ENCODE data around the gene CRYBB1.
"Not testable (repeated sequence)": the region's sequence is repeated elsewhere in the genome, so short reads cannot be mapped to it uniquely, and the experiment has no call there.

The CRYBB1 gene

DNA sequence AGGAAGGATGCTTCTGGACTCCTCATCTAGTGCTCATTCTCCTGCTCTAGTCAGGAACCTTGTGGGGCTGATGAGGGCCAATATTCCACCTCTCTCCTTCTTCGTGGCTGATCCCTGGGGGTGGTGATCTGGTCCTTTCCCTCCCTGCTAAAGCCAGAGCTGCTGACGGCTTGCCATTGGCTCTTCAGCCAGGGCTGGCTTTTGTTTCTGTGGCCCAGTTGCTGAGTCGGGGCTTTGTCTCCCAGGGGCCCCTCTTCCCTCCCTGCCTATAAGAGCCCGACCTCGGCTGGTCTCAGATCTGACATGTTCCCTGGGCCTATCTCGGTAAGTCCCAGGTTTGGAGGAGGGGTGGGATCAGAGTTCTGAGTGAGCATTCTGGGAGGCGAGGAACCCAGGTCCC, 3.8 kb upstream of the CRYBB1 start, which contains the start of gene CRYBA4:
CRYBA4 (plus strand) TSS at position 301 of the 400 bp plus-strand sequence. CDS start 634 bp downstream, outside the sequence.
- Mint-ChIP-seq H3K9me3 (peaks cover 4% of the 10 kb centered on the region), H3K4me3 (no peak within 1 kb of the TSS), H3K36me3 (no peaks in the 10 kb centered on the region), H3K4me1 (peaks cover 9% of the 10 kb centered on the region), H3K27ac (no peak within 1 kb of the TSS), H3K27me3 (peaks cover 7% of the 10 kb centered on the region)
- DNase-seq (ENCODE audit: low spot score in 2 of 2): no peak
- ATAC-seq (ENCODE audit: low read depth): no peak

DNA sequence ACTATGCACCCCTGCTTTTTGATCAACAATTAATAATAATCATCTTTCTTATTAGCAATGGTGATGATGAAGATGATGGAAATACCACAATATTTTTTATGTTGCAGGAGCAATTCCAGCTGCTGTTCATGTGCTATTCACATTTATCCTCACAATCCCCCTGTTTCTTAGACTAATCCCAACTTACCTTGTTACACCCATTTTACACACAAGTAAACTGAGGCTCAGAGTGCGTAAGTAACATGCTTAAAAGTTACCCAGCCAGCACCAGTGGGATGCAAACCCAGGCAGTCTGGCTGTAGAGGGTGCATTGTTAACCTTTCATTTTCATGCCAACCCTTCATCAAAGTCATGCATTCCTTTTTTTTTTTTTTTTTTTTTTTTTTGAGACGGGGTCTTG, 2.4 kb upstream of the CRYBB1 start:
- ATAC-seq (ENCODE audit: low read depth): no peak
- Mint-ChIP-seq H3K4me3 (no peak overlapping the region), H3K27me3 (peaks cover 7% of the 10 kb centered on the region), H3K36me3 (no peaks in the 10 kb centered on the region), H3K4me1 (peaks cover 18% of the 10 kb centered on the region), H3K9me3 (peaks cover 4% of the 10 kb centered on the region), H3K27ac (no peak overlapping the region)
- DNase-seq (ENCODE audit: low spot score in 2 of 2): no peak

DNA sequence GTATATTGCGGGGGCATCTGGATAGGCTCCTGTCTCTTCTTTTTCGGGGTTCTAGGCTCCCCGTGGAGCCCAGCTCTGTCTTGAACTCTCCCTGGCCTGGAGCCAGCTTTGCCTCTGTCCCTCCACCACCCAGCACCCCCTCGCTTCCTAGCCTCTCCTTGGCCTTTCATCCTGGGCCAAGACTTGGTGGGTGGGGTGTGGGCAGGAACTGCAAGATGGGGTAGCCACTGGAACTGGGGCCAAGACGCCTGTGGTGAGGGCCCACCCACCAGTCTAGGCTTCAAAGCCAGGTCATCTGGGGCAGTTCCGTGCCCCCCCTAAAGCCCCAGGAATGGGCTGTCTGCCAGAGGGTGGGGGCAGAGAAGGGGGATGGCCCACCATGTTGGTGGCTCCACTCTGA, 1.7 kb upstream of the CRYBB1 start:
- DNase-seq (ENCODE audit: low spot score in 2 of 2) (no peak), ATAC-seq (ENCODE audit: low read depth) (no peak)
- Mint-ChIP-seq H3K27me3 (peaks cover 7% of the 10 kb centered on the region), H3K9me3 (peaks cover 4% of the 10 kb centered on the region), H3K4me3 (no peak overlapping the region), H3K27ac (no peak overlapping the region), H3K4me1 (peaks cover 19% of the 10 kb centered on the region), H3K36me3 (no peaks in the 10 kb centered on the region)

DNA sequence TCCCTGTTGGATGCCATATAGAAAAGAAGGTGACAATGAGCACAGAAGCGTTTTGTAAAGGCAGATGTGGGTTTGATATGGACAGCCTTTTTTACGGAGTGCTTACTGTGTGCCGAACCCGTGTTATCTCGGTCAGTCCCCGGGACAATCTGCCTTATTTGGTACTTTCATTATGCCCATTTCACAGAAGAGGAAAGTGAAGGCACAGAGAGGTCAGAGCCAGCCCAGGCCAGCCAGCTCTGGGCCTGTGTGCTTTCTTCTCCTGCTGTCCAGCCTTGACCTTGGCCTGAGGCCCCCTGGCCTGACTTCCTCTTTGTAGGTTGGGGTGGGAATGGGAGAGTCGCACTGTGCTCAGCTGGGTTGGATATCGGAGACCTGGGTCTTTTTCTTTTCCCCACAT, 628 bp upstream of the CRYBB1 start:
- DNase-seq (ENCODE audit: low spot score in 2 of 2): no peak
- Mint-ChIP-seq H3K36me3 (no peaks in the 10 kb centered on the region), H3K9me3 (no peaks in the 10 kb centered on the region), H3K27ac (no peak overlapping the region), H3K4me3 (no peak overlapping the region), H3K4me1 (peaks cover 22% of the 10 kb centered on the region), H3K27me3 (peaks cover 7% of the 10 kb centered on the region)
- ATAC-seq (ENCODE audit: low read depth): no peak

DNA sequence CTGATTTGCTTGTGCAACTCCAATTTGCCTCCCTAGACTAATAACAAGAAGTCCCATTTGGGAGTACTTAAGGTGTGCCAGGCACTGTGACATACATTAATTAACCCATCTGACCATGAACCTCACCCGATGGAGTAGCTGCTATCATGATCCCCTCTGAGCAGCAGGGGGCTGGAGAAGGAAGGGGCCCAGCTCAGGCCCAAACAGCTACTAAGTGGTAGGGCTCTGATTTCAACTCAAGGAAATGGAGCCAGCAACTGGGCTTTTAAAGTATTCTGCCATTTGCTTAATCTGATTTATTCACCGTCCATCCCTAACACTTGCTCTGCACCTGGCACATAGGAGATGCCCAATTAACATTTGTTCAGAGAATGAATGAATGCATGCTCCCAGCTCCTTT, 1.2 kb downstream of the CRYBB1 start:
- no peak overlapping the region for H3K4me3 Mint-ChIP-seq
- ATAC-seq (ENCODE audit: low read depth) (no peak), DNase-seq (ENCODE audit: low spot score in 2 of 2) (no peak)
- H3K27me3 Mint-ChIP-seq: peaks cover 2% of the 10 kb centered on the region
- peaks cover 22% of the 10 kb centered on the region for H3K4me1 Mint-ChIP-seq
- no peaks in the 10 kb centered on the region for H3K36me3 Mint-ChIP-seq
- H3K27ac Mint-ChIP-seq: no peak overlapping the region
- H3K9me3 Mint-ChIP-seq: no peaks in the 10 kb centered on the region

DNA sequence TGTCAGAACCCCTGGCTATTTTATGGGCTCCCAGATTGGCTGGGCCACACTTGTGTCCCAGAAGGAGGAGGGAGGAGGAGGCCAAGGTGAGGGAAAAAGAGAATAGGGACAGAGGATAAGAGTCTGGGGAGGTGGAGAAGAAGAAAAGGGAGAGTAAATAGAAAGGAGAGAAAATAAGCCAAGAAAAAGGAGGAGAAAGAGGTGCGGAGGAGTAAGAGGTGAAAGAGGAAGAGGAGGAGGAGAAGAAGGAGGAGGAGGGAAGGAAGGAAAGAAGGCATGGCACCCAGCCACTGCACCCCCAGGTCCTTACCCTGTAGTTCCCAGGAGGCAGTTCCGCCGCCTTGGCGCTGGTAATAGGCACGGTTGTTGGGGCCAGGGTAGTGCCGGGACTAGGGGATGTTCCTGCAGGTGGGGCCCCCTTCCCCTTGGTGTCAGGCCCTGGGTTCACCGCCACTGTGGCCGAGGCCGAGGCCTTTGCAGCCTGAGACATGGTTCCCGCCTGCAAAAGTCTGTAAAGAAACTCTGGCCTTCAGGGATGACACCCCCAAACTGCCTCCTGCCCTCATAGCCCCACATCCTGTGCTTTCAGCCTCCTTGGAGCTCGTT, 1.9 kb downstream of the CRYBB1 start:
- H3K27me3 Mint-ChIP-seq: peaks cover 2% of the 10 kb centered on the region
- H3K27ac Mint-ChIP-seq: no peak overlapping the region
- no peak overlapping the region for H3K4me3 Mint-ChIP-seq
- DNase-seq (ENCODE audit: low spot score in 2 of 2): no peak
- H3K9me3 Mint-ChIP-seq: no peaks in the 10 kb centered on the region
- no peaks in the 10 kb centered on the region for H3K36me3 Mint-ChIP-seq
- peaks cover 22% of the 10 kb centered on the region for H3K4me1 Mint-ChIP-seq
- no peak for ATAC-seq (ENCODE audit: low read depth)

DNA sequence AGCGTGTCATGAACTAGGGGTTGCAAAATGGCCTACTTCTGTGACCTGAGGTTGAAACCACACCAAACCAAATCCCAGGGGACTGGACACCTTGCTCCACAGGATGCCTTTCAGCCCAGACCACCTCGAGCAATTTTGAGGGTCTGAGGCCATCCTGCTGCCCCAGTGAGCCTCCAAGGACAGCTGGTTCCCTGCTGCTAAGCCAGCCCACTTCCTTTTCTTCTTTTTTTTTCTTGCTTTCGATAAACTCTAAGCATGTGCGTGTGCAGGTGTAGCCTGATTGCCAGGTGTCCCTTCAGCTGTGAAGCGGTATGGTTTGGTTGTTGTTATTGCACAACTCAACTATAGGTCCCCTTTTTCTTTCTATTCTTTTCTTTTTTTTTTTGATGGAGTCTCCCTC, 2.7 kb downstream of the CRYBB1 start:
- Mint-ChIP-seq H3K4me3 (no peak overlapping the region), H3K4me1 (peaks cover 30% of the 10 kb centered on the region), H3K9me3 (no peaks in the 10 kb centered on the region), H3K27me3 (peaks cover 2% of the 10 kb centered on the region), H3K36me3 (no peaks in the 10 kb centered on the region), H3K27ac (peak overlapping the region; percentile 36)
- DNase-seq (ENCODE audit: low spot score in 2 of 2) (peak in 1 of 2 donors; percentile 32), ATAC-seq (ENCODE audit: low read depth) (peak; percentile 97)

DNA sequence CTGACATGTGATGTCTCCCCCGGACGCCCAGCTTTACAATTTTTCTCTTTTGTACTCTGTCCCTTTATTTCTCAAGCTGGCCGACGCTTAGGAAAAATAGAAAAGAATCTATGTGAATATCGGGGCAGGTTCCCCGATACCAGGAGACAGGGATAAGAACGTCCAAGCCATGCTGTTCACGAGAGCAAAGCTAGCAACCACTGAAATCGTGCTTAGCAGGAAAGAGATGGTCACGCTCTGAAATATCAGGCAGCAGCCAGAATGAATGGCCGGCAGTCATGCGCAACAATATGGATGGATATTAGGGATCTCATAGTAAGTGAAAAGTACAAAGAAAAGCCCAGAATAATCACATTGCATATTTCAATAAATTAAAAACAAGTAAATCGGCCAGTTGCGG, 3.5 kb downstream of the CRYBB1 start:
- Mint-ChIP-seq H3K4me1 (peaks cover 34% of the 10 kb centered on the region), H3K9me3 (no peaks in the 10 kb centered on the region), H3K27ac (no peak overlapping the region), H3K27me3 (peaks cover 2% of the 10 kb centered on the region), H3K36me3 (no peaks in the 10 kb centered on the region), H3K4me3 (no peak overlapping the region)
- DNase-seq (ENCODE audit: low spot score in 2 of 2) (no peak), ATAC-seq (ENCODE audit: low read depth) (no peak)

- not testable (repeated sequence) for H3K27ac Mint-ChIP-seq; H3K27me3 Mint-ChIP-seq; DNase-seq (ENCODE audit: low spot score in 2 of 2); H3K9me3 Mint-ChIP-seq; H3K4me3 Mint-ChIP-seq; H3K36me3 Mint-ChIP-seq; ATAC-seq (ENCODE audit: low read depth)
- peaks cover 33% of the 10 kb centered on the region for H3K4me1 Mint-ChIP-seq
Observed at GRCh38 chr22:26613753-26614152, 4.1 kb downstream of the CRYBB1 start.

- Mint-ChIP-seq H3K9me3 (no peaks in the 10 kb centered on the region), H3K27ac (no peak overlapping the region), H3K36me3 (no peaks in the 10 kb centered on the region), H3K4me3 (no peak overlapping the region), H3K4me1 (peaks cover 30% of the 10 kb centered on the region), H3K27me3 (no peaks in the 10 kb centered on the region)
- ATAC-seq (ENCODE audit: low read depth) (no peak), DNase-seq (ENCODE audit: low spot score in 2 of 2) (no peak)
Observed at GRCh38 chr22:26612652-26613051, 5.2 kb downstream of the CRYBB1 start.

DNA sequence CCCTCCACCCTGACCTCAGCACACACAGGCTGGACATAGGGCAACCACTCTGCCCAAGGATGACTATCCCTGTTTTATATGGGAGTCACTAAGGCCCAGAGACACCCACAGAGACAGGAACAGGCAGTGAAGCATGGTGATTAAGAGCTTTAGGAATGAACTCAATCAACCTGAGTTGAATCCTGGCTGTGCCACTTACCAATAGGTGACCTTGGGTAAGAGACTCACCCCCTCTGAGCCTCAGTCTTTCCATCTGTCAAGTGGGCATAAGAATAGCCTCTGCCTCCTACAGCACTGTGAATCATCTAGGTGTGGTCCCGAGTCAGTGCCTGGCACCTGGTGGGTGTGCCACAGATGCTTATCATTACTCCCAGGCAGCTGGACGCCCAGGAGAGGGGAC, 6.8 kb downstream of the CRYBB1 start:
- Mint-ChIP-seq H3K27ac (no peak overlapping the region), H3K4me1 (peaks cover 24% of the 10 kb centered on the region), H3K9me3 (no peaks in the 10 kb centered on the region), H3K4me3 (no peak overlapping the region), H3K27me3 (no peaks in the 10 kb centered on the region), H3K36me3 (no peaks in the 10 kb centered on the region)
- no peak for DNase-seq (ENCODE audit: low spot score in 2 of 2)
- ATAC-seq (ENCODE audit: low read depth): no peak

DNA sequence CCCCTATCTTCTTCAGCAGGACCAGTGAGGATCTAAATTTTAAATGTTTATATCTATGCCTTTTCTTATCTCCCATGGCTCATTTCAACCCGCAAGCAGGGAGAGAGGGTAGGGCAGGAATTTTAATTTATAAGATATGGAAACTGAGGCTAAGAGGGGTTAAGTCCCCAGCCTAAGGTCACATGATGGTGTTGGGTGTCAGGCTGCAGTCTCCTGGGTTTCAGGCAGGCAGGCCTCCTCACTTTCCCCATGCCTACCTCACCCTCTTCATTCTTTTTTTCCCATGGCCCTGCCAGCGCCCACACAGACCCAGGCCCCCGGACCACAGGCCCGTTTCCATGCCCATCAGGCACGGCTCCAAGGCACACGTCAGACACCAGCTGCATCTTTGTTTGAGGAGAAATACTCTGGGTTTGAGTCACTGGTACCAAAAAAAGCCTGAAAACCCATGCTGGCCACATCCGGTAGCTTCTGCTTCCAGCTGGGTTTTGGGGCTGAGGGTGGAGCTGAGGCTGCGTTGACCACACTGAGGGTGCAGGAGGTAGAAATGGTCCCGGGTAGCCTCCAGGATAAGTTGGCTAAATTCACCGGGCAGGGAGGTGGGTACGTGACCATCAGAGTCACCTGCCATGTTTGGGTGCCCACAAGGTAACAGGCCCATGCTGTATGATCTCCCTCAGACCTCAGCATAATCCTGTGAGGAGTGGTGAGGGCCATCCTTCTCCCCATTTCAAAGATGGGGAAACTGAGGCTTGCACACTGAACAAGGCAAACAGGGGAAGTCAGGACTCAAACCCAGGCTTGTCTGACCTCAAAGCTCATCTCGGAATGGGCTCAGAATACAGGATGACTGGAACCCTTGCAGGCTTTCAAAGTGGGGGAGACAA, 7.5 kb downstream of the CRYBB1 start:
- H3K27ac Mint-ChIP-seq: no peak overlapping the region
- no peak overlapping the region for H3K4me3 Mint-ChIP-seq
- H3K36me3 Mint-ChIP-seq: no peaks in the 10 kb centered on the region
- peak; percentile 16 for ATAC-seq (ENCODE audit: low read depth)
- no peaks in the 10 kb centered on the region for H3K27me3 Mint-ChIP-seq
- H3K4me1 Mint-ChIP-seq: peaks cover 19% of the 10 kb centered on the region
- DNase-seq (ENCODE audit: low spot score in 2 of 2): no peak
- H3K9me3 Mint-ChIP-seq: no peaks in the 10 kb centered on the region

DNA sequence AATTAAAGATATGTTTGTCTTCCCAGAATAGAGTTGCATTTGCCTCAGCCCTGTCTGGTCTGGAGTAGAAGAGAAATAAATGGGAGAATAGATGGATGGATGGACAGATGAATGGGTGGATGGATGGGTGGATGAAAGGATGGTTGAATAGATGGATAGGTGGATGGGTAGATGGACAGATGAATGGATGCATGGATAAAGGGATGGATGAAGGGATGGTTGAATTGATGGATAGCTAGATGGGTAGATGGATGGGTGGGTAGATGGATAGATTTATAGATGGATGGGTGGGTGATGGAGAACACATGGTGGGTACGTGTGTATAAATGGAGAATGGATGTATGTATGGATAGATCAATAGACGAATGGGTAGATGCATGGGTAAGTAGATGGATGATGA, 8.5 kb downstream of the CRYBB1 start:
- ATAC-seq (ENCODE audit: low read depth) (no peak), DNase-seq (ENCODE audit: low spot score in 2 of 2) (no peak)
- H3K4me1 Mint-ChIP-seq: peaks cover 16% of the 10 kb centered on the region
- H3K36me3 Mint-ChIP-seq: no peaks in the 10 kb centered on the region
- H3K9me3 Mint-ChIP-seq: no peaks in the 10 kb centered on the region
- H3K27me3 Mint-ChIP-seq: no peaks in the 10 kb centered on the region
- H3K27ac Mint-ChIP-seq: no peak overlapping the region
- no peak overlapping the region for H3K4me3 Mint-ChIP-seq

- DNase-seq (ENCODE audit: low spot score in 2 of 2): no peak
- H3K9me3 Mint-ChIP-seq: no peaks in the 10 kb centered on the region
- no peak for ATAC-seq (ENCODE audit: low read depth)
- H3K4me3 Mint-ChIP-seq: no peak overlapping the region
- H3K36me3 Mint-ChIP-seq: no peaks in the 10 kb centered on the region
- H3K27ac Mint-ChIP-seq: no peak overlapping the region
- peaks cover 14% of the 10 kb centered on the region for H3K4me1 Mint-ChIP-seq
- H3K27me3 Mint-ChIP-seq: no peaks in the 10 kb centered on the region
Observed at GRCh38 chr22:26608129-26608528, 9.7 kb downstream of the CRYBB1 start.
